HG02852 (cell line): Measurements from ENCODE around the gene CACNA1H.

Experiments
- ATAC-seq: cut with Tn5 transposase; IDR thresholded peaks from one replicate; pipeline ENCODE4 v1.9.1; 2021; ENCODE audit warnings: mild to moderate bottlenecking, moderate library complexity; ENCODE audit not compliant: unreplicated experiment

CACNA1H gene

GRCh38 chr16:1206326-1206725 is 53.4 kb downstream of the CACNA1H start:
- ATAC-seq = no peak

GRCh38 chr16:1206786-1207185 is 53.9 kb downstream of the CACNA1H start:
- no peak for ATAC-seq

GRCh38 chr16:1208239-1208830 is 55.4 kb downstream of the CACNA1H start:
- ATAC-seq = no peak

- no peak for ATAC-seq
Measured at GRCh38 chr16:1209081-1209480, 56.2 kb downstream of the CACNA1H start.

- no peak for ATAC-seq
Measured at GRCh38 chr16:1210461-1210860, 57.6 kb downstream of the CACNA1H start.

GRCh38 chr16:1211451-1212268 is 58.8 kb downstream of the CACNA1H start:
- ATAC-seq = no peak

- no peak for ATAC-seq
Measured at GRCh38 chr16:1212616-1213194, 59.8 kb downstream of the CACNA1H start.

- no peak for ATAC-seq
Measured at GRCh38 chr16:1213231-1213630, 60.3 kb downstream of the CACNA1H start.

- ATAC-seq = no peak
Measured at GRCh38 chr16:1213796-1214372, 61.0 kb downstream of the CACNA1H start.

GRCh38 chr16:1214719-1215118 is 61.8 kb downstream of the CACNA1H start:
- ATAC-seq = no peak

GRCh38 chr16:1215574-1216295 is 62.8 kb downstream of the CACNA1H start:
- ATAC-seq = no peak

- no peak for ATAC-seq
Measured at GRCh38 chr16:1216296-1216619, 63.4 kb downstream of the CACNA1H start.

- no peak for ATAC-seq
Measured at GRCh38 chr16:1216681-1217400, 63.9 kb downstream of the CACNA1H start.

GRCh38 chr16:1217526-1217925 is 64.6 kb downstream of the CACNA1H start:
- ATAC-seq = no peak

GRCh38 chr16:1218061-1218929 is 65.4 kb downstream of the CACNA1H start:
- ATAC-seq = no peak

GRCh38 chr16:1218930-1219611 is 66.2 kb downstream of the CACNA1H start:
- no peak for ATAC-seq

- ATAC-seq = no peak
Measured at GRCh38 chr16:1220098-1220728, 67.3 kb downstream of the CACNA1H start.

GRCh38 chr16:1220841-1221627 is 68.1 kb downstream of the CACNA1H start:
- ATAC-seq = no peak
